GM23248 (cell line): Measurements from ENCODE around the gene SMIM23. TPM values are rescaled to one million over a fixed set of nuclear protein-coding genes. Genes with fewer than 3 reads are reported as not detected.

Source experiments
- DNase-seq: peaks from one replicate; pipeline ENCODE4 v3.0.0-alpha.2; 2015
- H2AFZ ChIP-seq: fragments of 200-600 bp; sonication (generic); 2 replicates; pipeline ENCODE4 v1.6.1; 2016; ENCODE audit warnings: antibody characterized with exemption
- H3F3A ChIP-seq: fragments of 200-600 bp; sonication (generic); 2 replicates; pipeline ENCODE4 v1.6.1; 2016; ENCODE audit warnings: mild to moderate bottlenecking, antibody characterized with exemption, mixed run types; ENCODE audit not compliant: insufficient read depth
- H3K27ac ChIP-seq: fragments of 200-600 bp; sonication (generic); 2 replicates; pipeline ENCODE4 v1.5.1; 2016; ENCODE audit warnings: mild to moderate bottlenecking
- H3K27me3 ChIP-seq: fragments of 200-600 bp; sonication (generic); replicated peaks from 2 replicates; pipeline ENCODE4 v1.6.1; 2016; ENCODE audit warnings: mild to moderate bottlenecking; ENCODE audit not compliant: insufficient read depth
- H3K36me3 ChIP-seq: fragments of 200-600 bp; sonication (generic); 2 replicates; pipeline ENCODE4 v1.6.1; 2016; ENCODE audit warnings: low read depth, mild to moderate bottlenecking
- H3K4me1 ChIP-seq: fragments of 200-600 bp; sonication (generic); 2 replicates; pipeline ENCODE4 v1.6.1; 2016; ENCODE audit warnings: mild to moderate bottlenecking; ENCODE audit not compliant: insufficient read depth
- H3K4me2 ChIP-seq: fragments of 200-600 bp; sonication (generic); one replicate; pipeline ENCODE4 v1.6.1; 2016; ENCODE audit warnings: mild to moderate bottlenecking; ENCODE audit not compliant: unreplicated experiment
- H3K4me3 ChIP-seq: fragments of 200-600 bp; sonication (generic); 2 replicates; pipeline ENCODE4 v1.5.1; 2016; ENCODE audit warnings: mild to moderate bottlenecking
- H3K79me2 ChIP-seq: fragments of 200-600 bp; sonication (generic); 2 replicates; pipeline ENCODE4 v1.6.1; 2016; ENCODE audit warnings: mild to moderate bottlenecking; ENCODE audit not compliant: insufficient read depth
- H3K9ac ChIP-seq: fragments of 200-600 bp; sonication (generic); 2 replicates; pipeline ENCODE4 v1.6.1; 2016; ENCODE audit warnings: mild to moderate bottlenecking
- H3K9me2 ChIP-seq: fragments of 200-600 bp; sonication (generic); 2 replicates; pipeline ENCODE4 v1.6.1; 2016; ENCODE audit warnings: mixed run types, mild to moderate bottlenecking, moderate library complexity; ENCODE audit not compliant: insufficient read depth
- H3K9me3 ChIP-seq: fragments of 200-600 bp; sonication (generic); one replicate; pipeline ENCODE4 v1.6.1; 2017; ENCODE audit warnings: low read depth
- H4K20me1 ChIP-seq: fragments of 200-600 bp; sonication (generic); 2 replicates; pipeline ENCODE4 v1.6.0; 2016; ENCODE audit not compliant: insufficient read depth
- EZH2 ChIP-seq: fragments of 200-600 bp; sonication (generic); IDR thresholded peaks from 2 replicates; pipeline ENCODE4 v1.6.1; 2018; ENCODE audit warnings: antibody characterized with exemption, mild to moderate bottlenecking; ENCODE audit not compliant: insufficient read depth, poor library complexity, severe bottlenecking
- EZH2phosphoT487 ChIP-seq: fragments of 200-600 bp; sonication (generic); IDR thresholded peaks from 2 replicates; pipeline ENCODE4 v1.6.1; 2018; ENCODE audit warnings: antibody characterized with exemption, moderate library complexity, mild to moderate bottlenecking, low read depth; ENCODE audit not compliant: insufficient read depth
- WGBS, 2 experiments: methylation state at CpG; one replicate each; pipeline ENCODE4 v1.1.6; 2015 to 2017; ENCODE audit warnings: low lambda C conversion rate in 2 of 2, low coverage in 1 of 2; ENCODE audit errors: missing lambda C conversion rate in 2 of 2; 5-methylcytosine and 5-hydroxymethylcytosine counted together
- in situ Hi-C: fragments of 300-500 bp; cut with MboI; formaldehyde crosslinking; loops from 2 replicates; pipeline ENCODE4 v1.15.0; 2020
- polyA plus RNA-seq: library from polyadenylated mRNA; unstranded; fragments of >200 nt; fragmentation: Nextera tagmentation; extraction: Ambion mirVana; gene quantifications from 2 replicates; pipeline ENCODE4 v1.2.1, GENCODE V29; 2016
- total RNA-seq: library from RNA; depleted of rRNA; stranded (reverse); fragments of >200 nt; shearing (Covaris generic); gene quantifications from 2 replicates; pipeline ENCODE4 v1.2.3, GENCODE V29; 2014

SMIM23 gene
- total and polyA plus RNA-seq, 2 experiments from 2014 or later = not detected

DNA sequence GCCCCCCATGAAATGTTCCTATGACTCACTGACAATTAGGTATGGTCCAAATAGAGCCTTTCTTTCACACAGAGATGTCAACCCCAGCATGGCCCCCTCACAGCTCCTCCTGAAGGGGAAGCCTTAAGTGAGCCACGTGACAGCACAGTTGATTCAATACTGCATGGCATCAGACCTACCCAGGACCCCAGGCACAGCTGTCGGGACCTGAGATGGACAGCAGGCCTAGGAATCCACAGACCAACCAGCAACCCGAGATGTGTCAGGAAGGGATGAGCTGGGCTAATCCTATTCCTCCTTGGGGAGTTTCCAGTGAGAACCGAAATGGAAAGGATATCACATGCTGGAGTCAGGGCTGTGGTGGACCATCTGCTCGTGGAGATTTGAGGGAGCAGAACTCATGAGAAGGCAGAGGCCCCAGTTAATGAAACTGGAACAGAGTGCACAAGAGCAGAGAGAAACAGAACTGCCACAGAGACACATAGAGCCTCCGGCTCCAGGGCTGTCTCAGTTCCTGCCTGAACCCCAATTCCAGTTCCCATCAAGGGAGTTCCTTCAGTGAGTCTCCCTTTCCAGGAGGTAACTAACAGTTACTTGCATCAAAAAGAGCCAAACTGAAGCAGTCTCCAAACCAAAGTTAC, 42.1 kb upstream of the SMIM23 start:
- DNase-seq = no peak
- Histone ChIP-seq H3K9me2 (no peaks in the 10 kb centered on the region), H3K9ac (no peak overlapping the region), H3K36me3 (no peaks in the 10 kb centered on the region), H4K20me1 (no peaks in the 10 kb centered on the region), H3K27me3 (peaks cover 7% of the 10 kb centered on the region), H3K4me1 (no peaks in the 10 kb centered on the region), H2AFZ (no peak overlapping the region), H3K4me2 (no peak overlapping the region), H3K79me2 (no peaks in the 10 kb centered on the region), H3K4me3 (no peak overlapping the region), H3K9me3 (no peaks in the 10 kb centered on the region), H3F3A (no peaks in the 10 kb centered on the region), H3K27ac (no peak overlapping the region)
- 84 to 88% methylated on average over 6 of the region's 6 CpGs for WGBS, 2 experiments
- TF ChIP-seq EZH2 = no peak
- TF ChIP-seq EZH2phosphoT487 = no peak
- in situ Hi-C loops = no loop called here

- no peaks in the 10 kb centered on the region for H3F3A ChIP-seq
- peak; percentile 7 for DNase-seq
- in situ Hi-C loops = no loop called here
- peaks cover 5% of the 10 kb centered on the region for H3K27me3 ChIP-seq
- no peaks in the 10 kb centered on the region for H3K4me1 ChIP-seq
- H3K27ac ChIP-seq = no peak overlapping the region
- no peaks in the 10 kb centered on the region for H3K9me2 ChIP-seq
- H3K9ac ChIP-seq = no peak overlapping the region
- H3K4me3 ChIP-seq = no peak overlapping the region
- no peaks in the 10 kb centered on the region for H3K79me2 ChIP-seq
- no peaks in the 10 kb centered on the region for H3K36me3 ChIP-seq
- H2AFZ ChIP-seq = no peak overlapping the region
- no peaks in the 10 kb centered on the region for H3K9me3 ChIP-seq
- no peak overlapping the region for H3K4me2 ChIP-seq
- WGBS, 2 experiments = 86 to 97% methylated on average over 2 of the region's 2 CpGs
- H4K20me1 ChIP-seq = no peaks in the 10 kb centered on the region
- TF ChIP-seq EZH2 = no peak
- no peak for TF ChIP-seq EZH2phosphoT487
Measured at GRCh38 chr5:171744264-171744663, 41.4 kb upstream of the SMIM23 start.

GRCh38 chr5:171744882-171745281, 40.7 kb upstream of the SMIM23 start:
- H3K9me2 ChIP-seq = no peaks in the 10 kb centered on the region
- no peaks in the 10 kb centered on the region for H3K27me3 ChIP-seq
- no peak overlapping the region for H2AFZ ChIP-seq
- H3K27ac ChIP-seq = no peak overlapping the region
- no peaks in the 10 kb centered on the region for H3K9me3 ChIP-seq
- no peaks in the 10 kb centered on the region for H3K79me2 ChIP-seq
- no peaks in the 10 kb centered on the region for H3K4me1 ChIP-seq
- no peak for DNase-seq
- H3F3A ChIP-seq = no peaks in the 10 kb centered on the region
- no peak overlapping the region for H3K9ac ChIP-seq
- no peak overlapping the region for H3K4me3 ChIP-seq
- H3K36me3 ChIP-seq = no peaks in the 10 kb centered on the region
- WGBS, 2 experiments = 89 to 92% methylated on average over 2 of the region's 2 CpGs
- TF ChIP-seq EZH2 (no peak), EZH2phosphoT487 (no peak)
- H4K20me1 ChIP-seq = no peaks in the 10 kb centered on the region
- no peak overlapping the region for H3K4me2 ChIP-seq
- in situ Hi-C loops = no loop called here

DNA sequence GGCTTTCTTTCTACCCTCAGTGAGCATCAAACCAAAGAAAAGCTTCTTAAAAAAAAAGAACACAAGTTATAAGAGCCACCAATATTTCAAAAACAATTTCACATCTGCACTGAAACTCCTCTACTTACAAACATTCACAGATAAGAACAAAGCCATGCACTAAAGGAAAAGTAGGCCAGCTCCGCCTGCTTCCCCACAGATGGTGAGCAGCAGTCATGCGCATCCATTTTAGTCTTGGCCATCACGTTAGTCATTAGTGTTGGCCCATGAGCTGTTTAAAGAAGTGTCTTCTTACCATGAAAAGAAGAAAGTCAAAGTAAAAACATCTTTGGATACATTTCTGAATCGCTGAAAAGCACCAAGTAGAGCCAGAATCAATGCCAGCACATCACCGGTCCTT, 40.0 kb upstream of the SMIM23 start:
- WGBS, 2 experiments = 26% methylated on average over 5 of the region's 5 CpGs
- no peak overlapping the region for H2AFZ ChIP-seq
- in situ Hi-C loops = no loop called here

More for the DNA sequence above, 40.0 kb upstream of the SMIM23 start:
- TF ChIP-seq EZH2 (no peak), EZH2phosphoT487 (no peak)
- H3K9me2 ChIP-seq = no peaks in the 10 kb centered on the region
- no peak overlapping the region for H3K4me3 ChIP-seq
- H3K4me1 ChIP-seq = peaks cover 5% of the 10 kb centered on the region; the same call in 1 of the 2 replicates
- H3K27ac ChIP-seq = no peak overlapping the region
- H3K9me3 ChIP-seq = no peaks in the 10 kb centered on the region
- no peak overlapping the region for H3K9ac ChIP-seq
- no peaks in the 10 kb centered on the region for H4K20me1 ChIP-seq
- DNase-seq = peak; percentile 13
- no peaks in the 10 kb centered on the region for H3K27me3 ChIP-seq
- no peaks in the 10 kb centered on the region for H3K36me3 ChIP-seq
- no peaks in the 10 kb centered on the region for H3K79me2 ChIP-seq
- H3F3A ChIP-seq = no peaks in the 10 kb centered on the region
- no peak overlapping the region for H3K4me2 ChIP-seq
